OCI-LY1 (cell line): ENCODE data around the gene DAAM2.

Experiments used
- H2AFZ ChIP-seq: fragments of 200-600 bp; sonication (generic), shearing (Covaris generic); 2 replicates; pipeline ENCODE4 v1.6.0; 2014; ENCODE audit warnings: antibody characterized with exemption, mild to moderate bottlenecking, low read length
- H3F3A ChIP-seq: fragments of 200-600 bp; sonication (generic), shearing (Covaris generic); 2 replicates; pipeline ENCODE4 v1.6.0; 2014; ENCODE audit warnings: mild to moderate bottlenecking, antibody characterized with exemption, low read length, moderate library complexity; ENCODE audit not compliant: insufficient read depth
- H3K27ac ChIP-seq: fragments of 200-600 bp; sonication (generic); 2 replicates; pipeline ENCODE4 v1.5.1; 2014; ENCODE audit warnings: low read length, mixed run types, mild to moderate bottlenecking, low read depth; ENCODE audit not compliant: poor library complexity, severe bottlenecking
- H3K27me3 ChIP-seq: fragments of 200-600 bp; sonication (generic); 2 replicates; pipeline ENCODE4 v1.6.0; 2014; ENCODE audit warnings: antibody characterized with exemption, mild to moderate bottlenecking, low read length, moderate library complexity; ENCODE audit not compliant: insufficient read depth
- H3K36me3 ChIP-seq: fragments of 200-600 bp; sonication (generic); 2 replicates; pipeline ENCODE4 v1.6.1; 2014; ENCODE audit warnings: mild to moderate bottlenecking, antibody characterized with exemption, low read length, moderate library complexity, mixed read lengths; ENCODE audit not compliant: insufficient read depth
- H3K4me1 ChIP-seq: fragments of 200-600 bp; sonication (generic); 2 replicates; pipeline ENCODE4 v1.5.1; 2014; ENCODE audit warnings: mild to moderate bottlenecking, low read length, moderate library complexity; ENCODE audit not compliant: insufficient read depth, severe bottlenecking
- H3K4me2 ChIP-seq: fragments of 200-600 bp; sonication (generic), shearing (Covaris generic); 2 replicates; pipeline ENCODE4 v1.6.1; 2014; ENCODE audit warnings: low read length
- H3K4me3 ChIP-seq: fragments of 200-600 bp; sonication (generic); 2 replicates; pipeline ENCODE4 v1.5.1; 2014; ENCODE audit warnings: low read length, low read depth, mild to moderate bottlenecking, mixed read lengths; ENCODE audit not compliant: poor library complexity, severe bottlenecking
- H3K79me2 ChIP-seq: fragments of 200-600 bp; shearing (Covaris generic); 2 replicates; pipeline ENCODE4 v1.6.1; 2016; ENCODE audit warnings: mixed run types, low read length, mixed read lengths; ENCODE audit not compliant: insufficient read depth
- H3K9ac ChIP-seq: fragments of 200-600 bp; sonication (generic), shearing (Covaris generic); 2 replicates; pipeline ENCODE4 v1.6.1; 2014; ENCODE audit warnings: mild to moderate bottlenecking, low read length, mixed read lengths
- H3K9me2 ChIP-seq: fragments of 200-600 bp; sonication (generic), shearing (Covaris generic); 2 replicates; pipeline ENCODE4 v1.6.1; 2014; ENCODE audit warnings: low read depth, mild to moderate bottlenecking, low read length, mixed read lengths
- H3K9me3 ChIP-seq: fragments of 200-600 bp; shearing (Covaris generic); 2 replicates; pipeline ENCODE4 v1.6.1; 2014; ENCODE audit warnings: low read length, mixed read lengths
- H4K20me1 ChIP-seq: fragments of 200-600 bp; sonication (generic), shearing (Covaris generic); 2 replicates; pipeline ENCODE4 v1.6.0; 2016; ENCODE audit warnings: mild to moderate bottlenecking, low read length; ENCODE audit not compliant: insufficient read depth
- CTCF ChIP-seq: fragments of 200-600 bp; sonication (generic), shearing (Covaris generic); IDR thresholded peaks from 2 replicates; pipeline ENCODE4 v1.5.1; 2017; ENCODE audit warnings: mild to moderate bottlenecking, antibody characterized with exemption, low read length, moderate library complexity, mixed read lengths
- EZH2 ChIP-seq: fragments of 200-600 bp; sonication (generic), shearing (Covaris generic); IDR thresholded peaks from 2 replicates; pipeline ENCODE4 v1.8.0; 2017; ENCODE audit warnings: borderline replicate concordance, mixed run types, mild to moderate bottlenecking, antibody characterized with exemption, low read length, moderate library complexity, mixed read lengths

The DAAM2 gene

DNA sequence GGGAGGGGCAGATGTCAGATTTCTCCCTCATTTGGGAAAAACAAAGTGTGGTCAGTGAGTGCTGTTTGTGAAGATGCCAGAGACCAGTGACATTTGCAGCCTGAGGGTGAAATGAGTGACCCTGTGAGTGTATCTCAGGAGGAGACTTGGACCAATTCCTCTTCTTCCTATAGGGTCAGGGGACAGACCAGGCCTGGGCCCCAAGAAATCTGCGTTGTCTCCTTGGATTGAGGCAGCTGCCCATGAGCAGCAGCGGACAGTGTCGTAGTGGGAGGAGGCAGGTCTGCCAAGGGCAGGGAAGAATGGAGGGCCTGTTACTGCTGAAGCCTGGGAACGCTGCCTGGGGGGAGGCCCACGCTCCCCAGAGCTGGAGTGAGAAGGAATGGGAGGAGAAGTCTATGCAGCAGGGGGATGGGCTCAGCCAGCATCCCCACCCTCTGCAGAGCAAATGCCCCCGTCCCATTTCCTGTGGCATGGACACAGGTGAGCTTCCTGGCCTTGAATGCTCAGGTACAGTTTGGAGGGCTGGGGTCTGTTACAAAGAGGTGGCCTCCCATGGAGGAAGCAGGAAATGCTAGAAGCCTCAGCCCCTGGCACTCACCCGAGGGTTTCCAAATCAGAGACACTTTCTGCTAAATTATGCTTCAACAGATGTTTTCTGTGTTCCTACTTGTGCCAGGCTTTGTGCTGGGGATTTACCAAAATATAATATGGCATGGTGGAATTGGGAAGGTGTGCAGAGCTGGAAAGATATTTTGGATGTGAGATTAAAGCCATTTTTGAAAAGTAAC, 29.8 kb downstream of the DAAM2 start:
- Histone ChIP-seq H3K9me2 (no peaks in the 10 kb centered on the region), H3F3A (no peaks in the 10 kb centered on the region), H3K79me2 (no peaks in the 10 kb centered on the region), H3K27me3 (no peaks in the 10 kb centered on the region), H3K36me3 (no peaks in the 10 kb centered on the region), H3K4me1 (no peaks in the 10 kb centered on the region), H3K9ac (no peak overlapping the region), H3K4me2 (no peak overlapping the region), H4K20me1 (no peaks in the 10 kb centered on the region), H3K27ac (no peak overlapping the region), H3K9me3 (no peaks in the 10 kb centered on the region), H3K4me3 (no peak overlapping the region), H2AFZ (no peak overlapping the region)
- TF ChIP-seq CTCF (no peak), EZH2 (no peak)

DNA sequence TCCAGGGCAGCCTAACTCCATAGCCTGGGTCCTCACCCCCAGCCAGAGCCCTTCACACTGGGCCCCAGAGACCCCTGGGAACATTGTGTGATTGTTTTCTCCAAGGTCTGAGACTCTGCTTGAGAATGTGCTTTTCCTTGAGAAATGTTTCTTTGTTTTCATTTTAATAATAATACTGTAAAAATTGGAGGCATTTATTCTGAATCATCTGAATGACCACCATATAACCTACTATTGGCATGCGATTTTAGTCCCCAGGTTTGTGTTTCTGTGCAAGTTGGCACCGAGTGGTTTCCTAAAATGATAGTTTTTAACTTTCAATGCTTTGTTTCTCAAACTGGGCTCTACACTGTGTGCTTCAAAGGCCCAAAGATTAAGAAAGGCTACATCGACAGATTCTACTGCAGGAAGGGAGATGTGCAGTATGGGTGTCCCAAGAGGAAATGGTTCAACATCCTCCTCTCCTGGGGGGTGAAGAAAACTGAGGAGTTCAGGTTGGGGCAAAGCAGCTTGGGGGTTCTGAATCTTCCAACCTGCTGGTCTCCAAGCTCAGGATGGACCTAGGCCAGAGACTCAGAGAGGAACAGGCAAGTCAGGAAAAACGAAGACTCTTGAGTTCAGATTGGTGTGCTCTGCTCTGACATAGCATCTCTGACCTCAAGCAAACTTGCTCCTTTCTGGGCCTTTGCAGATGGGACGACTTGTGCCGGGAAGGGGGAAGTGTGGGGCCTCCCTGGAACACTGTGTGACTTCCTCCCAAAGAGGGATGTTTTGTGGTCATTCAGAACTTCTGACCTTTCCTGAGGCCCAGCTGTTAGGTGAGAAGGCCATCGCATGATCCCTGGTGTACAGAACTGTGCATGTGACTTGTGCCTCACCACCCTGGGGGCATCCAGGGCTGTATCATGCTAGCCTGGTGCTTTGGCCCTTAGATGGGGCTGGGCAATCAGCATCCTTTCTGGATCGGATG, 31.0 kb downstream of the DAAM2 start:
- no peaks in the 10 kb centered on the region for H3K27me3 ChIP-seq
- H3K36me3 ChIP-seq = no peaks in the 10 kb centered on the region
- H3K27ac ChIP-seq = no peak overlapping the region
- H3K4me3 ChIP-seq = no peak overlapping the region
- no peak overlapping the region for H3K9ac ChIP-seq
- no peak overlapping the region for H3K4me2 ChIP-seq
- H3K4me1 ChIP-seq = no peaks in the 10 kb centered on the region
- H3F3A ChIP-seq = no peaks in the 10 kb centered on the region
- no peak for TF ChIP-seq CTCF
- no peak for TF ChIP-seq EZH2
- H2AFZ ChIP-seq = no peak overlapping the region
- H4K20me1 ChIP-seq = no peaks in the 10 kb centered on the region
- H3K9me2 ChIP-seq = no peaks in the 10 kb centered on the region
- H3K79me2 ChIP-seq = no peaks in the 10 kb centered on the region
- H3K9me3 ChIP-seq = no peaks in the 10 kb centered on the region

GRCh38 chr6:39824030-39824926, 32.1 kb downstream of the DAAM2 start:
- no peaks in the 10 kb centered on the region for H3K36me3 ChIP-seq
- H3K4me1 ChIP-seq = no peaks in the 10 kb centered on the region
- H2AFZ ChIP-seq = no peak overlapping the region
- H3K27me3 ChIP-seq = no peaks in the 10 kb centered on the region
- no peak overlapping the region for H3K4me2 ChIP-seq
- H4K20me1 ChIP-seq = no peaks in the 10 kb centered on the region
- H3F3A ChIP-seq = no peaks in the 10 kb centered on the region
- no peak overlapping the region for H3K4me3 ChIP-seq
- no peaks in the 10 kb centered on the region for H3K79me2 ChIP-seq
- no peak for TF ChIP-seq CTCF
- no peak for TF ChIP-seq EZH2
- H3K9me3 ChIP-seq = no peaks in the 10 kb centered on the region
- H3K9me2 ChIP-seq = no peaks in the 10 kb centered on the region
- no peak overlapping the region for H3K27ac ChIP-seq
- H3K9ac ChIP-seq = no peak overlapping the region
